ENCODE measurements around the gene MORN4.
A peak's percentile ranks its signal among the peaks of the same experiment; 100 is the strongest.

MORN4 gene

GRCh38 chr10:97628228-97628627 lies 5.1 kb downstream of the MORN4 start:
- no peak overlapping the region for H3K27ac ChIP-seq
- TF ChIP-seq ZFX (IDR thresholded peaks at IDR 0.05; ENCODE audit: borderline replicate concordance) (no peak), CTCF (IDR thresholded peaks at IDR 0.05) (no peak)

GRCh38 chr10:97627731-97628130 lies 5.6 kb downstream of the MORN4 start:
- no peak overlapping the region for H3K27ac ChIP-seq
- TF ChIP-seq ZFX (IDR thresholded peaks at IDR 0.05; ENCODE audit: borderline replicate concordance) (no peak), CTCF (IDR thresholded peaks at IDR 0.05) (no peak)

- H3K27ac ChIP-seq, result no peak overlapping the region
- TF ChIP-seq CTCF (IDR thresholded peaks at IDR 0.05) (no peak), ZFX (IDR thresholded peaks at IDR 0.05; ENCODE audit: borderline replicate concordance) (no peak)
Measured at GRCh38 chr10:97623277-97623676, 10.0 kb downstream of the MORN4 start.

- no peak overlapping the region for H3K27ac ChIP-seq
- TF ChIP-seq ZFX (IDR thresholded peaks at IDR 0.05; ENCODE audit: borderline replicate concordance), result no peak
- TF ChIP-seq CTCF (IDR thresholded peaks at IDR 0.05), result no peak
Measured at GRCh38 chr10:97618733-97619132, 14.6 kb downstream of the MORN4 start.

GRCh38 chr10:97618285-97618684 lies 15.0 kb downstream of the MORN4 start:
- H3K27ac ChIP-seq, result no peak overlapping the region
- no peak for TF ChIP-seq CTCF (IDR thresholded peaks at IDR 0.05)
- no peak for TF ChIP-seq ZFX (IDR thresholded peaks at IDR 0.05; ENCODE audit: borderline replicate concordance)

- H3K27ac ChIP-seq, result no peak overlapping the region
- TF ChIP-seq CTCF (IDR thresholded peaks at IDR 0.05) (peak; percentile 39), ZFX (IDR thresholded peaks at IDR 0.05; ENCODE audit: borderline replicate concordance) (no peak)
Measured at GRCh38 chr10:97612386-97612785, 20.9 kb downstream of the MORN4 start.

GRCh38 chr10:97611473-97611872 lies 21.8 kb downstream of the MORN4 start:
- H3K27ac ChIP-seq, result no peak overlapping the region
- no peak for TF ChIP-seq CTCF (IDR thresholded peaks at IDR 0.05)

Data from 22Rv1 (cell line).